Stimulated activated CD8-positive, alpha-beta memory T cell treated with anti-CD3 and anti-CD28 coated beads, Interleukin-12 subunit alpha, Interleukin-12 subunit beta, amount 100 ng/mL, for 4 hours (primary cell): ENCODE data around the gene CACNB3.

Source experiments
- DNase-seq: peaks from one replicate; pipeline ENCODE4 v3.0.0-alpha.2; 2020; ENCODE audit warnings: low read depth

Gene CACNB3

GRCh38 chr12:48788854-48789775 is 29.2 kb upstream of the CACNB3 start, which contains the start of gene ADCY6:
TSS of gene ADCY6 (minus strand) at chr12:48789089. CDS start at chr12:48783434, 5,655 bp downstream.
- no peak for DNase-seq

- no peak for DNase-seq
These were observed 28.4 kb upstream of the CACNB3 start for GRCh38 chr12:48789858-48790326.

- DNase-seq, result no peak
These were observed 24.6 kb upstream of the CACNB3 start for GRCh38 chr12:48793696-48794095.

- no peak for DNase-seq
These were observed 23.4 kb upstream of the CACNB3 start for GRCh38 chr12:48794870-48795269.

- peak; percentile 10 for DNase-seq
These were observed 22.5 kb upstream of the CACNB3 start for GRCh38 chr12:48795550-48796455.

- DNase-seq, result no peak
These were observed 21.3 kb upstream of the CACNB3 start for GRCh38 chr12:48796976-48797375.

GRCh38 chr12:48800457-48800856 is 17.8 kb upstream of the CACNB3 start:
- DNase-seq, result no peak

GRCh38 chr12:48800971-48801370 is 17.3 kb upstream of the CACNB3 start:
- DNase-seq, result no peak

- no peak for DNase-seq
These were observed 14.6 kb upstream of the CACNB3 start for GRCh38 chr12:48803675-48804074.

- no peak for DNase-seq
These were observed 10.3 kb upstream of the CACNB3 start for GRCh38 chr12:48807981-48808380.

GRCh38 chr12:48810903-48811431 is 7.3 kb upstream of the CACNB3 start:
- no peak for DNase-seq

- DNase-seq, result no peak
These were observed 6.7 kb upstream of the CACNB3 start for GRCh38 chr12:48811437-48812090.

GRCh38 chr12:48812389-48812788 is 5.9 kb upstream of the CACNB3 start:
- DNase-seq, result no peak

- no peak for DNase-seq
These were observed 4.6 kb upstream of the CACNB3 start for GRCh38 chr12:48813465-48814261.

GRCh38 chr12:48814262-48815125 is 3.8 kb upstream of the CACNB3 start:
- peak; percentile 58 for DNase-seq

GRCh38 chr12:48815126-48816110 is 2.9 kb upstream of the CACNB3 start:
- DNase-seq, result no peak

GRCh38 chr12:48816143-48816854 is 2.0 kb upstream of the CACNB3 start:
- no peak for DNase-seq
